Measurements from ENCODE around the gene ERICH4.

The ERICH4 gene

DNA sequence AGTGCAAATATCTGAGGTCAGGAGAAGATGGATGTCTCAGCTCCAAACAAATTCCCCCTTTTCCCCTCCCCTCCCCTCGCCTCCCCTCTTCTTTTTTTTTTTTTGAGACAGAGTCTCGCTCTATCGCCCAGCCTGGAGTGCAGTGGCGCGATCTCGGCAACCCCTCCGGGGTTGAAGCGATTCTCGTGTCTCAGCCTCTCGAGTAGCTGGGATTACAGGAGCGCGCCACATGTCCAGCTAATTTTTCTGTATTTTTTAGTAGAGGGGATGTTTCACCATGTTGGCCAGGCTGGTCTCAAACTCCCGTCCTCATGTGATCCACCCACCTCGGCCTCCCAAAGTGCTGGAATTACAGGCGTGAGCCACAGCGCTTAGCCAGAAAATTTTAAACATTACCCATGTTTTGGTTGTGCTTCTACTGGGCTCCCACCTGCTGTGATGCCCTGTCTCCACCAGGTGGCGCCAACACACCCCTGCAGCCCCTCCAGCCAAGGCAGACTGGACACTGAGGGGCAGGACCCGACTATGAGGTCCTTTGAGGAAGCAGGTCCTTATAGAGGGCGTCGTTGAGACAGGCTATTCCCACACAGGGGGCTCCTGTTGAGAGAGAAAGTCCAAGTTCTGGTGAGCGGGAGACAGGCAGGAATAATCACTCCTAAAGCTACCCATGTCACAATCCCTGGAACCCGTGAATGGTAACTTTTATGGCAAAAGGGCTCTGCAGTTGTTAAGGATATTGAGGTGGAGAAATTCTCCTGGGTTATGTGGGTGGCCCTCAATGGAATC, 6.3 kb downstream of the ERICH4 start:
- Histone ChIP-seq H3K9me3 (ENCODE audit: insufficient read depth, low read length, severe bottlenecking) (no peaks in the 10 kb centered on the region), H3K79me2 (ENCODE audit: insufficient read depth, low read length) (no peaks in the 10 kb centered on the region), H3K4me3 (ENCODE audit: low read depth in 1 of 2, low read length in 2 of 2) (no peak overlapping the region), H3K27me3 (ENCODE audit: insufficient read depth, low read length, poor library complexity) (no peaks in the 10 kb centered on the region), H3K4me1 (ENCODE audit: insufficient read depth, low read length) (no peaks in the 10 kb centered on the region), H2AFZ (ENCODE audit: low read depth, low read length) (no peak overlapping the region), H3K9ac (ENCODE audit: low read depth, low read length) (no peak overlapping the region), H3K4me2 (ENCODE audit: insufficient read depth, low read length) (no peak overlapping the region), H3K36me3 (ENCODE audit: insufficient read depth, low read length) (no peaks in the 10 kb centered on the region), H4K20me1 (ENCODE audit: insufficient read depth, low read length) (no peaks in the 10 kb centered on the region), H3K27ac (ENCODE audit: low read length) (no peak overlapping the region)
- peak; percentile 79 for ATAC-seq (ENCODE audit: insufficient read depth, low read depth)
- no peak for TF ChIP-seq EZH2 (IDR thresholded peaks at IDR 0.05; ENCODE audit: borderline replicate concordance, low read depth, low read length, severe bottlenecking)
- TF ChIP-seq, protein P1, sequence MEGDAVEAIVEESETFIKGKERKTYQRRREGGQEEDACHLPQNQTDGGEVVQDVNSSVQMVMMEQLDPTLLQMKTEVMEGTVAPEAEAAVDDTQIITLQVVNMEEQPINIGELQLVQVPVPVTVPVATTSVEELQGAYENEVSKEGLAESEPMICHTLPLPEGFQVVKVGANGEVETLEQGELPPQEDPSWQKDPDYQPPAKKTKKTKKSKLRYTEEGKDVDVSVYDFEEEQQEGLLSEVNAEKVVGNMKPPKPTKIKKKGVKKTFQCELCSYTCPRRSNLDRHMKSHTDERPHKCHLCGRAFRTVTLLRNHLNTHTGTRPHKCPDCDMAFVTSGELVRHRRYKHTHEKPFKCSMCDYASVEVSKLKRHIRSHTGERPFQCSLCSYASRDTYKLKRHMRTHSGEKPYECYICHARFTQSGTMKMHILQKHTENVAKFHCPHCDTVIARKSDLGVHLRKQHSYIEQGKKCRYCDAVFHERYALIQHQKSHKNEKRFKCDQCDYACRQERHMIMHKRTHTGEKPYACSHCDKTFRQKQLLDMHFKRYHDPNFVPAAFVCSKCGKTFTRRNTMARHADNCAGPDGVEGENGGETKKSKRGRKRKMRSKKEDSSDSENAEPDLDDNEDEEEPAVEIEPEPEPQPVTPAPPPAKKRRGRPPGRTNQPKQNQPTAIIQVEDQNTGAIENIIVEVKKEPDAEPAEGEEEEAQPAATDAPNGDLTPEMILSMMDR (IDR thresholded peaks at IDR 0.05; ENCODE audit: borderline replicate concordance, extremely low read depth, low read length, poor library complexity, severe bottlenecking): peak; percentile 95
- DNase-seq: peak; percentile 50

- DNase-seq (no peak), ATAC-seq (ENCODE audit: insufficient read depth, low read depth) (no peak)
- no peaks in the 10 kb centered on the region for H3K4me1 ChIP-seq (ENCODE audit: insufficient read depth, low read length)
- TF ChIP-seq EZH2 (IDR thresholded peaks at IDR 0.05; ENCODE audit: borderline replicate concordance, low read depth, low read length, severe bottlenecking): no peak
- H3K27me3 ChIP-seq (ENCODE audit: insufficient read depth, low read length, poor library complexity): no peaks in the 10 kb centered on the region
- no peak overlapping the region for H3K4me2 ChIP-seq (ENCODE audit: insufficient read depth, low read length)
- no peaks in the 10 kb centered on the region for H3K36me3 ChIP-seq (ENCODE audit: insufficient read depth, low read length)
- H3K9me3 ChIP-seq (ENCODE audit: insufficient read depth, low read length, severe bottlenecking): no peaks in the 10 kb centered on the region
- no peak overlapping the region for H3K27ac ChIP-seq (ENCODE audit: low read length)
- H4K20me1 ChIP-seq (ENCODE audit: insufficient read depth, low read length): no peaks in the 10 kb centered on the region
- H3K9ac ChIP-seq (ENCODE audit: low read depth, low read length): no peak overlapping the region
- no peak overlapping the region for H2AFZ ChIP-seq (ENCODE audit: low read depth, low read length)
- no peaks in the 10 kb centered on the region for H3K79me2 ChIP-seq (ENCODE audit: insufficient read depth, low read length)
- no peak overlapping the region for H3K4me3 ChIP-seq (ENCODE audit: low read depth in 1 of 2, low read length in 2 of 2)
Measured at GRCh38 chr19:41449865-41450178, 6.9 kb downstream of the ERICH4 start.

GRCh38 chr19:41452584-41453275, 9.8 kb downstream of the ERICH4 start:
- Histone ChIP-seq H4K20me1 (ENCODE audit: insufficient read depth, low read length) (no peaks in the 10 kb centered on the region), H3K36me3 (ENCODE audit: insufficient read depth, low read length) (no peaks in the 10 kb centered on the region), H3K79me2 (ENCODE audit: insufficient read depth, low read length) (no peaks in the 10 kb centered on the region), H3K9ac (ENCODE audit: low read depth, low read length) (no peak overlapping the region), H3K4me3 (ENCODE audit: low read depth in 1 of 2, low read length in 2 of 2) (no peak overlapping the region), H3K9me3 (ENCODE audit: insufficient read depth, low read length, severe bottlenecking) (no peaks in the 10 kb centered on the region), H3K27ac (ENCODE audit: low read length) (no peak overlapping the region), H3K4me1 (ENCODE audit: insufficient read depth, low read length) (no peaks in the 10 kb centered on the region), H2AFZ (ENCODE audit: low read depth, low read length) (no peak overlapping the region), H3K27me3 (ENCODE audit: insufficient read depth, low read length, poor library complexity) (no peaks in the 10 kb centered on the region), H3K4me2 (ENCODE audit: insufficient read depth, low read length) (no peak overlapping the region)
- no peak for TF ChIP-seq EZH2 (IDR thresholded peaks at IDR 0.05; ENCODE audit: borderline replicate concordance, low read depth, low read length, severe bottlenecking)
- no peak for ATAC-seq (ENCODE audit: insufficient read depth, low read depth)
- no peak for DNase-seq

GRCh38 chr19:41455936-41456335, 13.0 kb downstream of the ERICH4 start:
- H3K79me2 ChIP-seq (ENCODE audit: insufficient read depth, low read length): no peaks in the 10 kb centered on the region
- ATAC-seq (ENCODE audit: insufficient read depth, low read depth): no peak
- H3K9me3 ChIP-seq (ENCODE audit: insufficient read depth, low read length, severe bottlenecking): no peaks in the 10 kb centered on the region
- H3K4me3 ChIP-seq (ENCODE audit: low read depth in 1 of 2, low read length in 2 of 2): no peak overlapping the region
- H3K4me2 ChIP-seq (ENCODE audit: insufficient read depth, low read length): no peak overlapping the region
- H2AFZ ChIP-seq (ENCODE audit: low read depth, low read length): no peak overlapping the region
- peaks cover 4% of the 10 kb centered on the region for H3K27me3 ChIP-seq (ENCODE audit: insufficient read depth, low read length, poor library complexity)
- H3K27ac ChIP-seq (ENCODE audit: low read length): no peak overlapping the region
- DNase-seq: no peak
- TF ChIP-seq EZH2 (IDR thresholded peaks at IDR 0.05; ENCODE audit: borderline replicate concordance, low read depth, low read length, severe bottlenecking): no peak
- TF ChIP-seq, protein P1 (IDR thresholded peaks at IDR 0.05; ENCODE audit: borderline replicate concordance, extremely low read depth, low read length, poor library complexity, severe bottlenecking): no peak
- H3K4me1 ChIP-seq (ENCODE audit: insufficient read depth, low read length): no peaks in the 10 kb centered on the region
- no peaks in the 10 kb centered on the region for H4K20me1 ChIP-seq (ENCODE audit: insufficient read depth, low read length)
- H3K9ac ChIP-seq (ENCODE audit: low read depth, low read length): no peak overlapping the region
- H3K36me3 ChIP-seq (ENCODE audit: insufficient read depth, low read length): no peaks in the 10 kb centered on the region

All from DND-41 (cell line).